Activated CD4-positive, alpha-beta T cell treated with anti-CD3 and anti-CD28 coated beads for 4 hours (primary cell): Measurements from ENCODE around the gene TNIP1.

Source experiments
- DNase-seq, 2 donors: peaks; one replicate each; pipeline ENCODE4 v3.0.0-alpha.2; 2020

The TNIP1 gene

GRCh38 chr5:151063142-151063989 lies 17.5 kb downstream of the TNIP1 start:
- no peak for DNase-seq

GRCh38 chr5:151062405-151063141 lies 18.3 kb downstream of the TNIP1 start:
- no peak for DNase-seq

- DNase-seq: no peak
These were observed 20.1 kb downstream of the TNIP1 start for GRCh38 chr5:151060742-151061141.

- no peak for DNase-seq
These were observed 21.8 kb downstream of the TNIP1 start for GRCh38 chr5:151058891-151059489.

- DNase-seq: no peak
These were observed 22.5 kb downstream of the TNIP1 start for GRCh38 chr5:151058301-151058700.

GRCh38 chr5:151056379-151057325 lies 24.2 kb downstream of the TNIP1 start:
- DNase-seq: no peak

- DNase-seq: no peak
These were observed 25.5 kb downstream of the TNIP1 start for GRCh38 chr5:151055336-151055735.

GRCh38 chr5:151054709-151055108 lies 26.1 kb downstream of the TNIP1 start:
- DNase-seq: no peak

GRCh38 chr5:151053796-151054462 lies 26.9 kb downstream of the TNIP1 start:
- DNase-seq: no peak

- no peak for DNase-seq
These were observed 28.0 kb downstream of the TNIP1 start for GRCh38 chr5:151052836-151053235.

GRCh38 chr5:151051931-151052608 lies 28.8 kb downstream of the TNIP1 start:
- no peak for DNase-seq

- peak; percentile 67 to 75 for DNase-seq
These were observed 29.5 kb downstream of the TNIP1 start for GRCh38 chr5:151051066-151051930.

- DNase-seq: no peak
These were observed 32.3 kb downstream of the TNIP1 start for GRCh38 chr5:151048526-151048925.

- peak in 1 of 2 donors; percentile 23 for DNase-seq
These were observed 32.9 kb downstream of the TNIP1 start for GRCh38 chr5:151047814-151048425.

GRCh38 chr5:151042453-151043093 lies 38.3 kb downstream of the TNIP1 start:
- DNase-seq: no peak

- DNase-seq: no peak
These were observed 39.1 kb downstream of the TNIP1 start for GRCh38 chr5:151041577-151042268.

GRCh38 chr5:151040211-151040747 lies 40.6 kb downstream of the TNIP1 start:
- DNase-seq: no peak

GRCh38 chr5:151039665-151040064 lies 41.2 kb downstream of the TNIP1 start:
- DNase-seq: no peak
